ENCODE measurements around the gene KRT79. TPM values are rescaled to one million over a fixed set of nuclear protein-coding genes. Genes with fewer than 3 reads are reported as not detected.

The KRT79 gene
- total RNA-seq (2022; extraction: Qiagen RNA extraction; ENCODE audit: low read depth): 0.21 TPM in 2 of 5 replicates, not detected in the others

GRCh38 chr12:52833922-52834726 is at the start of gene KRT79:
Gene KRT79 (minus strand): TSS chr12:52834311. CDS start chr12:52834260, 51 bp downstream.

GRCh38 chr12:52848661-52849255 is 14.6 kb upstream of the KRT79 start, which contains the start of gene KRT78:
Gene KRT78 (minus strand): TSS chr12:52848994. CDS start chr12:52848930, 64 bp downstream.

GRCh38 chr12:52813885-52814709 is 20.0 kb downstream of the KRT79 start, which contains the start of gene KRT4:
Gene KRT4 (minus strand): TSS chr12:52814116. CDS start chr12:52814058, 58 bp downstream.

GRCh38 chr12:52795694-52796428 is 38.2 kb downstream of the KRT79 start, which contains the start of gene KRT3:
Gene KRT3 (minus strand): TSS chr12:52796117. CDS start chr12:52796042, 75 bp downstream.

GRCh38 chr12:52776913-52777395 is 57.2 kb downstream of the KRT79 start, which contains the start of gene KRT76:
Gene KRT76 (minus strand): TSS chr12:52777345. CDS start chr12:52777291, 54 bp downstream.

Other genes starting within 250 kb of the KRT79 start
- not detected in 5 replicates for gene KRT72, start 232.8 kb downstream of the KRT79 start, total RNA-seq (2022; extraction: Qiagen RNA extraction; ENCODE audit: low read depth)
- gene KRT73, start 215.8 kb downstream of the KRT79 start, total RNA-seq (2022; extraction: Qiagen RNA extraction; ENCODE audit: low read depth): not detected in 5 replicates
- 0.05 TPM in 1 of 5 replicates, not detected in the others for gene KRT2, start 182.1 kb downstream of the KRT79 start, total RNA-seq (2022; extraction: Qiagen RNA extraction; ENCODE audit: low read depth)
- gene KRT1, start 153.9 kb downstream of the KRT79 start, total RNA-seq (2022; extraction: Qiagen RNA extraction; ENCODE audit: low read depth): not detected in 5 replicates
- gene KRT77, start 130.8 kb downstream of the KRT79 start, total RNA-seq (2022; extraction: Qiagen RNA extraction; ENCODE audit: low read depth): not detected in 5 replicates
- not detected in 5 replicates for gene KRT76, start 57.0 kb downstream of the KRT79 start, total RNA-seq (2022; extraction: Qiagen RNA extraction; ENCODE audit: low read depth)
- 0.05 to 0.08 TPM (median 0.07 TPM) in 3 of 5 replicates, not detected in the others for gene KRT3, start 38.2 kb downstream of the KRT79 start, total RNA-seq (2022; extraction: Qiagen RNA extraction; ENCODE audit: low read depth)
- gene KRT4, start 20.2 kb downstream of the KRT79 start, total RNA-seq (2022; extraction: Qiagen RNA extraction; ENCODE audit: low read depth): 2.6 to 4.3 TPM (median 3.1 TPM) in 5 replicates
- 0.08 TPM in 1 of 5 replicates, not detected in the others for gene KRT78, start 14.7 kb upstream of the KRT79 start, total RNA-seq (2022; extraction: Qiagen RNA extraction; ENCODE audit: low read depth)
- 2,919 to 3,631 TPM (median 3,474 TPM) in 5 replicates for gene KRT8, start 70.8 kb upstream of the KRT79 start, total RNA-seq (2022; extraction: Qiagen RNA extraction; ENCODE audit: low read depth)
- gene KRT18, start 114.8 kb upstream of the KRT79 start, total RNA-seq (2022; extraction: Qiagen RNA extraction; ENCODE audit: low read depth): 2,005 to 2,508 TPM (median 2,382 TPM) in 5 replicates
- 250 to 434 TPM (median 269 TPM) in 5 replicates for gene EIF4B, start 172.1 kb upstream of the KRT79 start, total RNA-seq (2022; extraction: Qiagen RNA extraction; ENCODE audit: low read depth)
- 10.0 to 20.4 TPM (median 17.8 TPM) in 5 replicates for gene TNS2, start 215.8 kb upstream of the KRT79 start, total RNA-seq (2022; extraction: Qiagen RNA extraction; ENCODE audit: low read depth)
- 32.4 to 37.0 TPM (median 36.1 TPM) in 5 replicates for gene SPRYD3, start 245.1 kb upstream of the KRT79 start, total RNA-seq (2022; extraction: Qiagen RNA extraction; ENCODE audit: low read depth)

Measured in A549 treated with RU486 at 1 μM for 4 hours (cell line).